Limb (tissue), 2 donors: ENCODE data around the gene CRTC3.

ENCODE experiments used
- DNase-seq, 2 donors: peaks; one replicate each; pipeline ENCODE4 v3.0.0-alpha.2; 2016; ENCODE audit errors: extremely low spot score in 2 of 2

CRTC3 gene

GRCh38 chr15:90561344-90562244 lies 31.9 kb downstream of the CRTC3 start:
- no peak for DNase-seq

- DNase-seq = no peak
Measured at GRCh38 chr15:90562669-90563068, 32.9 kb downstream of the CRTC3 start.

- DNase-seq = no peak
Measured at GRCh38 chr15:90563463-90563862, 33.7 kb downstream of the CRTC3 start.

- no peak for DNase-seq
Measured at GRCh38 chr15:90564051-90564450, 34.3 kb downstream of the CRTC3 start.

- no peak for DNase-seq
Measured at GRCh38 chr15:90564590-90564989, 34.9 kb downstream of the CRTC3 start.

- no peak for DNase-seq
Measured at GRCh38 chr15:90565866-90566265, 36.1 kb downstream of the CRTC3 start.

- no peak for DNase-seq
Measured at GRCh38 chr15:90570643-90571042, 40.9 kb downstream of the CRTC3 start.

GRCh38 chr15:90571063-90571541 lies 41.4 kb downstream of the CRTC3 start:
- DNase-seq = no peak

GRCh38 chr15:90572893-90573292 lies 43.2 kb downstream of the CRTC3 start:
- no peak for DNase-seq

- DNase-seq = no peak
Measured at GRCh38 chr15:90576711-90577389, 47.1 kb downstream of the CRTC3 start.

- no peak for DNase-seq
Measured at GRCh38 chr15:90579213-90579612, 49.5 kb downstream of the CRTC3 start.

GRCh38 chr15:90580099-90580498 lies 50.4 kb downstream of the CRTC3 start:
- DNase-seq = no peak

GRCh38 chr15:90580541-90580940 lies 50.8 kb downstream of the CRTC3 start:
- no peak for DNase-seq

- no peak for DNase-seq
Measured at GRCh38 chr15:90580946-90581345, 51.2 kb downstream of the CRTC3 start.

- DNase-seq = no peak
Measured at GRCh38 chr15:90581771-90582352, 52.1 kb downstream of the CRTC3 start.

- no peak for DNase-seq
Measured at GRCh38 chr15:90582553-90582952, 52.8 kb downstream of the CRTC3 start.

- no peak for DNase-seq
Measured at GRCh38 chr15:90583471-90584252, 53.9 kb downstream of the CRTC3 start.

GRCh38 chr15:90584841-90585240 lies 55.1 kb downstream of the CRTC3 start:
- no peak for DNase-seq

GRCh38 chr15:90585863-90586262 lies 56.1 kb downstream of the CRTC3 start:
- DNase-seq = no peak

- no peak for DNase-seq
Measured at GRCh38 chr15:90586948-90587347, 57.2 kb downstream of the CRTC3 start.

- DNase-seq = no peak
Measured at GRCh38 chr15:90588427-90588826, 58.7 kb downstream of the CRTC3 start.
